Subcutaneous adipose tissue (tissue), 4 donors: ENCODE results near the gene DACT3. TPM values are rescaled to one million over a fixed set of nuclear protein-coding genes. Genes with fewer than 3 reads are reported as not detected.

Experiments
- CTCF ChIP-seq: fragments of 450-650 bp; IDR thresholded peaks from one replicate; pipeline ENCODE4 v1.5.1; 2016; ENCODE audit warnings: low read depth, mild to moderate bottlenecking, control low read depth, antibody characterized with exemption, moderate library complexity
- total RNA-seq, 4 donors: library from RNA; depleted of rRNA; stranded (reverse); fragments of >200 nt; gene quantifications; one replicate each; pipeline ENCODE4 v1.1.0, GENCODE V29; 2016

The DACT3 gene
- total RNA-seq, 4 donors from 2014 or later = 0.22 to 0.68 (median 0.57) TPM; not detected in 1

- TF ChIP-seq CTCF = no peak
Measured at GRCh38 chr19:46609511-46610412, 51.2 kb downstream of the DACT3 start.

DNA sequence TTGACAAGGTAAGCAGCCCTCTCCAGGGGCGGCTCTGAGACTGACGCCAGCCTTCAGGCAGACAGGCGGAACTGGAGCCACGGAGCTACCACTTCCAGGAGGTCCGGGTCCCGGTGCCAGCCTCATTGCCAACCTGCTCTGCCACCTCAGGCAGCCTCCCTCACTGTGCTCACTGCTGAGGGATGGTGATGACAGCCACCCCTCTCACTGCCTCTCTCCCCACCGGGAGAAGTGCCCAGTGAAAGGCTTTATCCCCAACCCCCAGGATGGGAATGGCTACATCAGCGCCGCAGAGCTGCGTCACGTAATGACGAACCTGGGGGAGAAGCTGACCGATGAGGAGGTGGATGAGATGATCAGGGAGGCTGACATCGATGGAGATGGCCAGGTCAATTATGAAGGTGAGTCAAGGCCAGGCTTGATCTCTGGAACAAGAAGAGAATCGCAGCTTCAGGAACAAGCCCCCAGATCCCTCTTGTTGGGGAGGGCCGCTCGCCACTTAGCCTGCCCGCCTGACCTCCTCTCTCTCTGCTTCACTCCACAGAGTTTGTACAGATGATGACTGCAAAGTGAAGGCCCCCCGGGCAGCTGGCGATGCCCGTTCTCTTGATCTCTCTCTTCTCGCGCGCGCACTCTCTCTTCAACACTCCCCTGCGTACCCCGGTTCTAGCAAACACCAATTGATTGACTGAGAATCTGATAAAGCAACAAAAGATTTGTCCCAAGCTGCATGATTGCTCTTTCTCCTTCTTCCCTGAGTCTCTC, 52.2 kb downstream of the DACT3 start:
- no peak for TF ChIP-seq CTCF

DNA sequence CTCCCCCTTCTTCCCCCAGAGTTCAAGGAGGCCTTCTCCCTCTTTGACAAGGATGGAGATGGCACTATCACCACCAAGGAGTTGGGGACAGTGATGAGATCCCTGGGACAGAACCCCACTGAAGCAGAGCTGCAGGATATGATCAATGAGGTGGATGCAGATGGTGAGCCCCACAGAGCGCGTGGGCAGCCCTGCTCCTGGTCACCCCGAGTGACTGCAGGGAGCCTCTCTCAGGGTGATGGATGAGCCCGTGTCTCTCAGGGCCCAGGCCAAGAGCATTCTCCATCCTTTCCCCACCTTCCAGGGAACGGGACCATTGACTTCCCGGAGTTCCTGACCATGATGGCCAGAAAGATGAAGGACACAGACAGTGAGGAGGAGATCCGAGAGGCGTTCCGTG, 52.8 kb downstream of the DACT3 start:
- no peak for TF ChIP-seq CTCF

- no peak for TF ChIP-seq CTCF
Measured at GRCh38 chr19:46607448-46607841, 53.5 kb downstream of the DACT3 start.

GRCh38 chr19:46606681-46607447, 54.1 kb downstream of the DACT3 start:
- no peak for TF ChIP-seq CTCF

GRCh38 chr19:46606019-46606418, 55.0 kb downstream of the DACT3 start:
- no peak for TF ChIP-seq CTCF

- no peak for TF ChIP-seq CTCF
Measured at GRCh38 chr19:46605356-46605821, 55.6 kb downstream of the DACT3 start.
